Fibroblast of villous mesenchyme (primary cell): ENCODE results near the gene CHL1. TPM values are rescaled to one million over a fixed set of nuclear protein-coding genes. Genes with fewer than 3 reads are reported as not detected.

Experiments used
- DNase-seq: peaks from one replicate; pipeline ENCODE4 v3.0.0-alpha.2; 2010; ENCODE audit warnings: low read depth
- H3K4me3 ChIP-seq: 2 replicates; pipeline ENCODE4 v1.5.1; 2011; ENCODE audit warnings: low read depth, mild to moderate bottlenecking, low read length
- CTCF ChIP-seq: IDR thresholded peaks from 2 replicates; pipeline ENCODE4 v1.5.1; 2012; ENCODE audit warnings: low read depth, mild to moderate bottlenecking, low read length; ENCODE audit not compliant: insufficient read depth
- total RNA-seq: library from RNA; depleted of rRNA; stranded (reverse); fragments of >200 nt; gene quantifications from 2 replicates; pipeline ENCODE4 v1.2.3, GENCODE V29; 2012

The CHL1 gene
- total RNA-seq, 1 donor: not detected

DNA sequence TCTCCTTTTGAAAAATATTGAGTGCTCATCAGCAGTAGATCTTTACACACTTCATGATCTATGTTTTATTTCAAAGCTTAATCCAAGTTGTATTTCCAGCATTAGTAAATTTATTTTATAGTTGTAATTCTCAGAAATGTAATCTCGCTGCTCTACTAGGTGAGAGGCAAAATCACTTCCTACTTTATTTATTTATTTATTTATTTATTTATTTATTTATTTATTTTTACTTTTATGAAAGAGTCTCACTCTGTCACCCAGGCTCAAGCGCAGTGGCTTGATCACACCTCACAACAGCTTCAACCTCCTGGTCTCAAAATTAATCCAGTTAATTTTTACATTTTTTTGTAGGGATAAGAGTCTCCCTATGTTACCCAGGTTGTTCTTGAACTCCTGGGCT lies 127.9 kb downstream of the CHL1 start:
- no peak for DNase-seq
- no peak for TF ChIP-seq CTCF
- H3K4me3 ChIP-seq: no peak overlapping the region

GRCh38 chr3:325495-325894 lies 128.9 kb downstream of the CHL1 start:
- TF ChIP-seq CTCF: no peak
- H3K4me3 ChIP-seq: no peak overlapping the region
- DNase-seq: no peak

- no peak for TF ChIP-seq CTCF
- no peak for DNase-seq
- H3K4me3 ChIP-seq: no peak overlapping the region
Measured at GRCh38 chr3:330494-331115, 134.0 kb downstream of the CHL1 start.

GRCh38 chr3:331881-332280 lies 135.3 kb downstream of the CHL1 start:
- H3K4me3 ChIP-seq: no peak overlapping the region
- DNase-seq: no peak
- TF ChIP-seq CTCF: no peak

DNA sequence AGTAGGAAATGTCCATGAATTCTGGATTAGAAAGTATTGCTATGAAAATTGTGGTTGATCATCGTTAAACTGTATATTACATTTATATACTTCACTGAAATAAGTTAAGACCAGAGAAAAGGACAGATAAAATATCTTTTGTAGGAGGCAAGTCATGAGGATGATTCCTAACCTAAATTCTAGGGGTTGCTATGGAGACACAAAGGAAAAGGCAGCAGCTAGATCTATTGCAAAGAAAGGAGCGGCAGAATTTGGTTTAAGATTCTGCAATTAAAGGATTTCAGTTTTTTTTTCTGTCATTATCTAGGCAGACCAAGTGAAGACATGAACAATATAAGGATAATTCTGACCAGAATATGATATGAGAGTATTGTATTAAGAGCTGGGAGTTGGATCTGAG lies 136.1 kb downstream of the CHL1 start:
- H3K4me3 ChIP-seq: no peak overlapping the region
- no peak for DNase-seq
- TF ChIP-seq CTCF: no peak

DNA sequence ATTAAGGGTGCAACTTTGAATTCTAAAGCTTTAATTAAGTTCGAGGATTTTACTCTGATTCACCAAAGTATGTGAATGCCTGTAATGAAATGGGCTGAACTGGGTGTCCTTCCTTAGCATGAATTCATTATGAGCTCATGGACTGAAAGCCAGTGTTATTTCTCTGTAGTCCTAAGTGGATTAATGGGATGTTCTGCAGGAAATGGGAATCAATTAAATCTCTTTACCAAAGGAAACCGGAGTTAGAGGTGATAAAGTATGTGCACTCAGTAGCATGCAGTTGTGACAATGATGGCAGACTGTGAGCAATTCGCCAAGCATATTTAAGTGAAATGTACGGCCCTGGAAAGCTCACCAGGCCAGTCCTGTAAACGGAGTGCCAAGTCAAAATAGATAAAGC lies 138.7 kb downstream of the CHL1 start:
- H3K4me3 ChIP-seq: no peak overlapping the region
- no peak for DNase-seq
- no peak for TF ChIP-seq CTCF

DNA sequence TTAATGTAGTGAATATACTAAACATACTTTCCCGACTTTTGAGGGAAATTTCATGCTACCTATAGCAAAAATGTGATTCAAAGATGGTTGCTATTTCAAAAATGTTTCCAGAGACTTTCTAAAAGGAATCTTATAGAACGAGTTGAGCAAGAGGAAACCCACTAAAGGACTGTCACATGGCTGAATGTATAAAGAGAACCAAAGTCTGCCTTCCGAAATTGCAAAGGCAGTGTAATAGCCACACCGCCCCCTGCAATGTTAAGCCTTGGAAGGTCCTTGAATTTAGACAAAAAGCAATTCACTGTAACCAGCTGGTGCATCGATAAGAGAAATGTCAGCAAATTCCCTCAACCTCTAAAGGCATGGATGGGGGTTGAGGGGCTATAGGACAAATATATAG lies 142.8 kb downstream of the CHL1 start:
- DNase-seq: no peak
- no peak for TF ChIP-seq CTCF
- H3K4me3 ChIP-seq: no peak overlapping the region
